ENCODE data around the gene HSD11B2.

HSD11B2 gene

GRCh38 chr16:67458121-67458641 is 27.3 kb downstream of the HSD11B2 start:
- no peak overlapping the region for H3K4me3 ChIP-seq (ENCODE audit: low read depth, low read length)
- TF ChIP-seq, protein P1, sequence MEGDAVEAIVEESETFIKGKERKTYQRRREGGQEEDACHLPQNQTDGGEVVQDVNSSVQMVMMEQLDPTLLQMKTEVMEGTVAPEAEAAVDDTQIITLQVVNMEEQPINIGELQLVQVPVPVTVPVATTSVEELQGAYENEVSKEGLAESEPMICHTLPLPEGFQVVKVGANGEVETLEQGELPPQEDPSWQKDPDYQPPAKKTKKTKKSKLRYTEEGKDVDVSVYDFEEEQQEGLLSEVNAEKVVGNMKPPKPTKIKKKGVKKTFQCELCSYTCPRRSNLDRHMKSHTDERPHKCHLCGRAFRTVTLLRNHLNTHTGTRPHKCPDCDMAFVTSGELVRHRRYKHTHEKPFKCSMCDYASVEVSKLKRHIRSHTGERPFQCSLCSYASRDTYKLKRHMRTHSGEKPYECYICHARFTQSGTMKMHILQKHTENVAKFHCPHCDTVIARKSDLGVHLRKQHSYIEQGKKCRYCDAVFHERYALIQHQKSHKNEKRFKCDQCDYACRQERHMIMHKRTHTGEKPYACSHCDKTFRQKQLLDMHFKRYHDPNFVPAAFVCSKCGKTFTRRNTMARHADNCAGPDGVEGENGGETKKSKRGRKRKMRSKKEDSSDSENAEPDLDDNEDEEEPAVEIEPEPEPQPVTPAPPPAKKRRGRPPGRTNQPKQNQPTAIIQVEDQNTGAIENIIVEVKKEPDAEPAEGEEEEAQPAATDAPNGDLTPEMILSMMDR (IDR thresholded peaks at IDR 0.05; ENCODE audit: control insufficient read depth, extremely low read depth, insufficient read depth), result no peak
- DNase-seq (ENCODE audit: low read depth), result no peak

DNA sequence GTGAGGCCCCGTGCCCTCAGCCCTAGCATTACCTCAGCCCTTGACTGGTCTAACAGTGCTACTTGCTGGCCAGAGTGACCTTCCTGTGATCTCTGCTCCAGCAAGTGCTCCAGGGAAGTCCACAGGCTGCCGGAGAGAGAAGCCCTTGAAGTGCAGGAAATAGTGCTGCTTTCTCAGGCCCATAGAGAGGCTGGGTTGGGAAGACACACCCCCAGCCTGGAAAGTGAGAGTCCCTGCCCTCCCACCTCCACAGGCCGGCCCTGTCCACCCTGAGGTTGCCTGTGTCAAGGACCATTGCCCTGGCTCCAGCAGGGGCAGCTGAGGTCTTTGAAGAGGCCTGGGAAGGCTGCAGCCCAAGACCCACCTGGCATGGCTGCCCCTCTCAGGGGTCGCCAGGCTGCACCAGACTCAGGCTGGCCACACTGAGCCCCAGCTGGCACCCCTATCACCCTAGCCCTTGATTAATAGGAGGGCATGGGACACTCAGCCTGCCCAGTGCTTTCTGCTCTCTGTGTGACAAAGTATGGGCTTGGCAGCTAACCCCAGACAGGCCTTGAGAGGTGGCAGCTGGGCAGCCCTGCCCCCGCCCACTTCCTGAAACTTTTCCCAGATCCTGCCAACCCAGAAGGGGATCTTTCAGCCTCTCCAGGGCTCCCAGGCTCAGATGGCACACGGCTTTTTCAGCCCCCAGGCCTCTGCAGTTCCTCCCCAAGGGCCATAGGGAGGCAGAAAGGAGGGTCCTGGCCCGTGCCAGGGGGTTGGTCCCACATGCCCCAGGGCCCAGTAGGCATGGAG is 28.3 kb downstream of the HSD11B2 start:
- TF ChIP-seq, protein P1 (IDR thresholded peaks at IDR 0.05; ENCODE audit: control insufficient read depth, extremely low read depth, insufficient read depth), result no peak
- DNase-seq (ENCODE audit: low read depth), result peak; percentile 52
- H3K4me3 ChIP-seq (ENCODE audit: low read depth, low read length), result peak overlapping the region; percentile 8; the same call in 1 of the 2 replicates

DNA sequence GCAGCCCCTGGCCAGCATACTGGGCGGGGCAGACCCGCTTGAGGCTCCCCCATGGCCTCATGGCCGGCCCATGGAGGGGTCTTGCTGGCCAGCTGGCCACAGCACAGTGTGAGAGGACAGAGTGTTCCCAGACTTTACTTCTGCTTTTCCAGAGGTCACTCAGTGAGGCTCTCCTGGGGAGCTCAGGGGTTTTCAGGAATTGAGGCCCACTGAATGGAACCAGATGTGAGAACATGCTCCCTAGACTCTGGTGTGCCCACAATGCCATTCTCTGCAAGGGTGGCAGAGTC is 28.9 kb downstream of the HSD11B2 start:
- TF ChIP-seq, protein P1 (IDR thresholded peaks at IDR 0.05; ENCODE audit: control insufficient read depth, extremely low read depth, insufficient read depth), result no peak
- no peak for DNase-seq (ENCODE audit: low read depth)
- H3K4me3 ChIP-seq (ENCODE audit: low read depth, low read length), result no peak overlapping the region

DNA sequence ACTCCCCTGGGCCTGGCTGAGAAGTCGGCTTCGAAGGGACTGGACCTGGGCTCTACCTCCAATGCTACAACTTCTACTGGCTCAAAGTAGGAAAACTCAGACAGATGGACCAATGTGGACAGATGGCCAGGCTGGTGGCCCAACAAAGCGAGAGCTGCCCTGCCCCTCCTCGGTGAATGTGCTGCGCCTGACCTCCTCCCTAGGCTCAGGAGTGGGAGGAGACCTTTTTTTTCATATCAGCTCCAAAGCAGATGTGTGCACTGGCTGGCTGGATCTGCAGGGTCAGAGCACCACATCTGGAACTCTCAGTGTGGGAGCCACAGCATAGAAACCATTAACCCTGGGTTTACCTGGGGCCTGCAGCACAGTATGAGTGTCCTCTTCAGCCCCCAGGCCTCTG is 29.2 kb downstream of the HSD11B2 start:
- H3K4me3 ChIP-seq (ENCODE audit: low read depth, low read length), result no peak overlapping the region
- TF ChIP-seq, protein P1 (IDR thresholded peaks at IDR 0.05; ENCODE audit: control insufficient read depth, extremely low read depth, insufficient read depth), result no peak
- no peak for DNase-seq (ENCODE audit: low read depth)

GRCh38 chr16:67460961-67461360 is 30.0 kb downstream of the HSD11B2 start:
- H3K4me3 ChIP-seq (ENCODE audit: low read depth, low read length), result no peak overlapping the region
- TF ChIP-seq, protein P1 (IDR thresholded peaks at IDR 0.05; ENCODE audit: control insufficient read depth, extremely low read depth, insufficient read depth), result no peak
- no peak for DNase-seq (ENCODE audit: low read depth)

DNA sequence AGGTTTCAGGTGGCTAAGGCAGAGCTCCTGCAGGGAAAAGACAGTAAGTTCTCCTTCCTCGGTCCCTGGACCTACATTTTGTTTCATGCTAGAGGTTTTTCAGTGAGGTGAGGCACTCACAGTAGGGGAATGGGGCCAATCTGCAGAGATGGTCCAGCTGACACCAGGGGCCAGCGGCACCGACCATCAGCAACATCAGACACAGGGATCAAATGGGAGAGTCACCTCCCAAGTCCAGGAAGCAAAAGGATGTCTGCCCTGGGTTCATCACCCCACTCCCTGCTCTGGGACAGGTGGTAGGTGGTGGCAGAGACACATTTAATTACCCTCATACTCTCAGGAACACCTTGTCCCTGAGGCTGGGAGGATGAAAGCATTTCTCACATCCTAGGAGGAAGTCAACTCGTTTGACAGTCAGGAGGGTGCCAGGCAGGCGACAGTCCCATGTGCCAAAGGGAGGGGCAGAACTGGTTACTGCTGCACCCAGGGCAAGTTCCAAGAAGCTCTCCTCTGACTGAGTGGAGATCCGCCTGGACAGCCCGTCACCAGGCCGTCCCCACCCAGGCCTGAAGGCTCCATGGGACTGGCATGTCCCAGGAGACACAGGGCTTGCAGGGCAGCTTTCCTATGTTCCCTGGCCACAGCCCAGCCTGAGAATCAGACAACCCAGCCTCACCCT is 30.8 kb downstream of the HSD11B2 start:
- DNase-seq (ENCODE audit: low read depth), result peak; percentile 97
- TF ChIP-seq, protein P1 (IDR thresholded peaks at IDR 0.05; ENCODE audit: control insufficient read depth, extremely low read depth, insufficient read depth), result no peak
- 0 out of 2 replicates have a peak overlapping the region, but pooled peaks have one; percentile 7 for H3K4me3 ChIP-seq (ENCODE audit: low read depth, low read length)

All from LNCaP clone FGC (cell line).